ENCODE results near the gene CIB4. TPM values are rescaled to one million over a fixed set of nuclear protein-coding genes. Genes with fewer than 3 reads are reported as not detected.

CIB4 gene
- total and polyA plus RNA-seq, 9 of the 15 experiments (the other 6 are each of a cell fraction or from before 2014, with no cell fraction given), result not detected

GRCh38 chr2:26608557-26608956 is 32.6 kb downstream of the CIB4 start:
- intact Hi-C loops (cut with micrococcal nuclease) (loop anchor here (5.0 kb wide), 1 partner anchor 234 kb away; no protein-coding TSS in a partner anchor), in situ Hi-C loops (cut with MboI) (no loop called here)
- Histone ChIP-seq H3K4me1 (replicated peaks in 1 of 2; ENCODE audit: control insufficient read depth in 2 of 2, insufficient read depth in 2 of 2, low read length in 2 of 2) (no peaks in the 10 kb centered on the region), H3K27me3 (ENCODE audit: control insufficient read depth in 2 of 2, insufficient read depth in 2 of 2, low read length in 2 of 2) (peaks cover 9 to 59% of the 10 kb centered on the region in 2 experiments; a peak in 4 of 5 replicates), H4K20me1 (replicated peaks; ENCODE audit: control insufficient read depth, insufficient read depth, low read length) (no peaks in the 10 kb centered on the region), H3K36me3 (ENCODE audit: control insufficient read depth, insufficient read depth, low read length) (no peaks in the 10 kb centered on the region), H3K4me2 (ENCODE audit: insufficient read depth, low read length) (no peak overlapping the region), H3K79me2 (ENCODE audit: control insufficient read depth, insufficient read depth, low read length) (no peaks in the 10 kb centered on the region), H2AFZ (ENCODE audit: low read depth, low read length) (no peak overlapping the region), H3K9ac (ENCODE audit: insufficient read depth in 1 of 2, low read depth in 2 of 2, low read length in 2 of 2) (no peak overlapping the region), H3K9me3 (replicated peaks; ENCODE audit: control insufficient read depth, insufficient read depth, low read depth, low read length) (no peaks in the 10 kb centered on the region; the same call in 1 of the 2 replicates), H3K27ac (ENCODE audit: extremely low read depth, low read depth, low read length) (no peak overlapping the region), H3K4me3 (no peak overlapping the region), H3K9me1 (ENCODE audit: control insufficient read depth, insufficient read depth, low read length) (no peaks in the 10 kb centered on the region)
- DNase-seq (ENCODE audit: extremely low read depth in 1 of 4, low spot score in 3 of 4), result no peak
- FAIRE-seq, result no peak
- TF ChIP-seq DPF2 (IDR thresholded peaks at IDR 0.05), result no peak
- TF ChIP-seq HNRNPL (IDR thresholded peaks at IDR 0.05; ENCODE audit: low read depth, low read length), result no peak
- no peak for TF ChIP-seq PRDM10 (IDR thresholded peaks at IDR 0.05; ENCODE audit: partially characterized antibody)
- no peak for TF ChIP-seq AFF4 (CRISPR knock-in tag; IDR thresholded peaks at IDR 0.05)
- TF ChIP-seq FOS (IDR thresholded peaks at IDR 0.05; ENCODE audit: extremely low read depth, insufficient read length), result no peak
- no peak for TF ChIP-seq MTF1 (CRISPR knock-in tag; IDR thresholded peaks at IDR 0.05; ENCODE audit: borderline replicate concordance)
- TF ChIP-seq CBX5 (IDR thresholded peaks at IDR 0.05; ENCODE audit: borderline replicate concordance, low read depth), result no peak
- TF ChIP-seq ZBTB17 (CRISPR knock-in tag; IDR thresholded peaks at IDR 0.05), result no peak
- 0% methylated on average over 6 of the region's 8 CpGs for WGBS (ENCODE audit: insufficient coverage, low coverage, missing lambda C conversion rate)
- ChIA-PET POLR2A (interaction anchor here (0.7 kb wide), 1 partner anchor 341 kb away, joined by 3 read pairs; no protein-coding TSS in a partner anchor), CTCF (ENCODE audit: low intra/inter-chr PET ratio) (interaction anchor here (0.7 kb wide), 1 partner anchor 149 kb away, joined by 3 read pairs; no protein-coding TSS in a partner anchor)
- ATAC-seq, result no peak
- BruUV-seq (replicated peaks), result no TSS peak
